Esophagus muscularis mucosa (tissue), 4 donors: ENCODE measurements around the gene TUBB. TPM values are rescaled to one million over a fixed set of nuclear protein-coding genes. Genes with fewer than 3 reads are reported as not detected.

Source experiments
- DNase-seq: peaks from one replicate; pipeline ENCODE4 v3.0.0-alpha.2; 2017; ENCODE audit errors: extremely low spot score
- H3K27ac ChIP-seq, 4 donors: fragments of 200-600 bp; sonication (generic); replicated peaks in 1 of 4; 1 replicate in 3 of 4; 2 replicates in 1 of 4; pipeline ENCODE4 v1.5.1; 2016 to 2019; ENCODE audit warnings: mild to moderate bottlenecking in 1 of 4
- H3K27me3 ChIP-seq, 4 donors: fragments of 200-600 bp; sonication (generic); one replicate each; pipeline versions ENCODE4 v1.5.1 to v1.6.0; 2016 to 2019
- H3K36me3 ChIP-seq, 4 donors: fragments of 200-600 bp; sonication (generic); one replicate each; pipeline ENCODE4 v1.5.1; 2016 to 2019
- H3K4me1 ChIP-seq, 4 donors: fragments of 200-600 bp; sonication (generic); one replicate each; pipeline ENCODE4 v1.5.1; 2016 to 2019
- H3K4me3 ChIP-seq, 4 donors: fragments of 200-600 bp; sonication (generic); 1 replicate in 2 of 4; 2 replicates in 2 of 4; pipeline ENCODE4 v1.5.1; 2016 to 2019; ENCODE audit warnings: mild to moderate bottlenecking in 4 of 4, moderate library complexity in 1 of 4
- H3K9me3 ChIP-seq, 4 donors: fragments of 200-600 bp; sonication (generic); 1 replicate in 3 of 4; 2 replicates in 1 of 4; pipeline ENCODE4 v1.5.1; 2016 to 2019
- CTCF ChIP-seq, 3 experiments: fragments of 200-600 bp in 2 of 3; fragments of 450-650 bp in 1 of 3; sonication (generic) in 2 of 3; IDR thresholded peaks; one replicate each; pipeline ENCODE4 v1.5.1; 2017 to 2019; ENCODE audit warnings: antibody characterized with exemption in 3 of 3, mild to moderate bottlenecking in 2 of 3, moderate library complexity in 1 of 3
- EP300 ChIP-seq: sonication (generic); formaldehyde crosslinking; IDR thresholded peaks from one replicate; pipeline ENCODE4 v1.6.1; 2017; ENCODE audit warnings: antibody characterized with exemption
- POLR2A ChIP-seq: fragments of 450-650 bp; IDR thresholded peaks from one replicate; pipeline ENCODE4 v1.6.1; 2017; ENCODE audit warnings: antibody characterized with exemption, moderate library complexity, mild to moderate bottlenecking, low read depth
- POLR2AphosphoS5 ChIP-seq, 2 donors: sonication (generic); formaldehyde crosslinking; IDR thresholded peaks; one replicate each; pipeline ENCODE4 v1.6.1; 2017; ENCODE audit warnings: antibody characterized with exemption in 2 of 2
- WGBS: methylation state at CpG from one replicate; pipeline ENCODE4 v1.1.5; 2018; 5-methylcytosine and 5-hydroxymethylcytosine counted together
- intact Hi-C: fragments of 100-400 bp; cut with DNase I; formaldehyde crosslinking; loops from one replicate; pipeline ENCODE4 v1.15.1; 2023
- total RNA-seq, 4 donors: library from RNA; depleted of rRNA; stranded (reverse); fragments of >200 nt; gene quantifications; one replicate each; pipeline versions ENCODE4 v1.1.0 to v1.2.1, GENCODE V29; 2016

The TUBB gene
- total RNA-seq, 4 donors from 2014 or later = 208 to 398 (median 272) TPM

GRCh38 chr6:30707281-30707850 is 12.8 kb upstream of the TUBB start:
- H3K9me3 ChIP-seq = no peaks in the 10 kb centered on the region
- WGBS = 78% methylated on average over 6 of the region's 6 CpGs
- no peak for DNase-seq
- H3K36me3 ChIP-seq = peaks cover 33 to 98% (median 87%) of the 10 kb centered on the region in 4 donors
- no peaks in the 10 kb centered on the region for H3K27me3 ChIP-seq
- peaks cover 0 to 3% (median 0%) of the 10 kb centered on the region in 4 donors for H3K4me1 ChIP-seq
- H3K4me3 ChIP-seq = no peak overlapping the region
- no peak overlapping the region for H3K27ac ChIP-seq
- TF ChIP-seq CTCF (IDR thresholded peaks at IDR 0.05) = no peak
- no peak for TF ChIP-seq POLR2A
- no peak for TF ChIP-seq EP300
- no peak for TF ChIP-seq POLR2AphosphoS5 (IDR thresholded peaks at IDR 0.05)
- intact Hi-C loops = no loop called here

- Histone ChIP-seq H3K27me3 (no peaks in the 10 kb centered on the region), H3K4me3 (no peak overlapping the region), H3K27ac (no peak overlapping the region), H3K9me3 (no peaks in the 10 kb centered on the region), H3K4me1 (peaks cover 0 to 3% (median 0%) of the 10 kb centered on the region in 4 donors), H3K36me3 (peaks cover 48 to 98% (median 90%) of the 10 kb centered on the region in 4 donors)
- intact Hi-C loops = no loop called here
- DNase-seq = no peak
- TF ChIP-seq EP300 = no peak
- TF ChIP-seq POLR2A = no peak
- TF ChIP-seq POLR2AphosphoS5 (IDR thresholded peaks at IDR 0.05) = no peak
- TF ChIP-seq CTCF (IDR thresholded peaks at IDR 0.05) = no peak
- WGBS = 100% methylated on average over 2 of the region's 2 CpGs
Measured at GRCh38 chr6:30709101-30709868, 10.9 kb upstream of the TUBB start.

- no peak overlapping the region for H3K4me3 ChIP-seq
- TF ChIP-seq EP300 (no peak), POLR2A (no peak), POLR2AphosphoS5 (IDR thresholded peaks at IDR 0.05) (no peak), CTCF (IDR thresholded peaks at IDR 0.05) (no peak)
- intact Hi-C loops = no loop called here
- H3K27me3 ChIP-seq = no peaks in the 10 kb centered on the region
- peaks cover 47 to 83% (median 72%) of the 10 kb centered on the region in 4 donors for H3K36me3 ChIP-seq
- 83% methylated on average over 1 of the region's 1 CpG for WGBS
- no peak for DNase-seq
- no peaks in the 10 kb centered on the region for H3K9me3 ChIP-seq
- no peak overlapping the region for H3K27ac ChIP-seq
- H3K4me1 ChIP-seq = peaks cover 6 to 11% (median 10%) of the 10 kb centered on the region in 4 donors
Measured at GRCh38 chr6:30711758-30712380, 8.3 kb upstream of the TUBB start.

GRCh38 chr6:30712441-30712945 is 7.7 kb upstream of the TUBB start:
- H3K9me3 ChIP-seq = no peaks in the 10 kb centered on the region
- DNase-seq = no peak
- no peak overlapping the region for H3K27ac ChIP-seq
- H3K4me3 ChIP-seq = no peak overlapping the region
- H3K36me3 ChIP-seq = peaks cover 45 to 77% (median 67%) of the 10 kb centered on the region in 4 donors
- TF ChIP-seq POLR2AphosphoS5 (IDR thresholded peaks at IDR 0.05) (no peak), POLR2A (no peak), CTCF (IDR thresholded peaks at IDR 0.05) (no peak), EP300 (no peak)
- intact Hi-C loops = no loop called here
- no peaks in the 10 kb centered on the region for H3K27me3 ChIP-seq
- peaks cover 6 to 13% (median 10%) of the 10 kb centered on the region in 4 donors for H3K4me1 ChIP-seq
- 91% methylated on average over 7 of the region's 7 CpGs for WGBS
